Omental fat pad (tissue), 4 donors: ENCODE results near the gene MOK. TPM values are rescaled to one million over a fixed set of nuclear protein-coding genes. Genes with fewer than 3 reads are reported as not detected.

Experiments used
- ATAC-seq: fragments of 150-250 bp; one replicate; pipeline ENCODE4 v1.9.1; 2016; ENCODE audit warnings: mild to moderate bottlenecking, moderate library complexity; ENCODE audit not compliant: low FRiP score
- DNase-seq: peaks from one replicate; pipeline ENCODE4 v3.0.0-alpha.2; 2019; ENCODE audit warnings: low spot score
- total RNA-seq, 4 donors: library from RNA; depleted of rRNA; stranded (reverse); fragments of >200 nt; gene quantifications; one replicate each; pipeline ENCODE4 v1.1.0, GENCODE V29; 2016
- TF ChIP-seq, protein P1 (sequence below), 3 donors: fragments of 450-650 bp; IDR thresholded peaks; one replicate each; pipeline ENCODE4 v1.5.1; 2016 to 2017; ENCODE audit warnings: antibody characterized with exemption in 3 of 3, mild to moderate bottlenecking in 3 of 3, moderate library complexity in 2 of 3

MOK gene
- total RNA-seq, 4 donors from 2014 or later: 11.6 to 21.9 (median 12.6) TPM

GRCh38 chr14:102207831-102208365 is 97.1 kb downstream of the MOK start:
- DNase-seq (no peak), ATAC-seq (no peak)
- TF ChIP-seq, protein P1, sequence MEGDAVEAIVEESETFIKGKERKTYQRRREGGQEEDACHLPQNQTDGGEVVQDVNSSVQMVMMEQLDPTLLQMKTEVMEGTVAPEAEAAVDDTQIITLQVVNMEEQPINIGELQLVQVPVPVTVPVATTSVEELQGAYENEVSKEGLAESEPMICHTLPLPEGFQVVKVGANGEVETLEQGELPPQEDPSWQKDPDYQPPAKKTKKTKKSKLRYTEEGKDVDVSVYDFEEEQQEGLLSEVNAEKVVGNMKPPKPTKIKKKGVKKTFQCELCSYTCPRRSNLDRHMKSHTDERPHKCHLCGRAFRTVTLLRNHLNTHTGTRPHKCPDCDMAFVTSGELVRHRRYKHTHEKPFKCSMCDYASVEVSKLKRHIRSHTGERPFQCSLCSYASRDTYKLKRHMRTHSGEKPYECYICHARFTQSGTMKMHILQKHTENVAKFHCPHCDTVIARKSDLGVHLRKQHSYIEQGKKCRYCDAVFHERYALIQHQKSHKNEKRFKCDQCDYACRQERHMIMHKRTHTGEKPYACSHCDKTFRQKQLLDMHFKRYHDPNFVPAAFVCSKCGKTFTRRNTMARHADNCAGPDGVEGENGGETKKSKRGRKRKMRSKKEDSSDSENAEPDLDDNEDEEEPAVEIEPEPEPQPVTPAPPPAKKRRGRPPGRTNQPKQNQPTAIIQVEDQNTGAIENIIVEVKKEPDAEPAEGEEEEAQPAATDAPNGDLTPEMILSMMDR (IDR thresholded peaks at IDR 0.05): no peak

GRCh38 chr14:102206918-102207317 is 98.0 kb downstream of the MOK start:
- TF ChIP-seq, protein P1 (IDR thresholded peaks at IDR 0.05): no peak
- DNase-seq (no peak), ATAC-seq (no peak)

DNA sequence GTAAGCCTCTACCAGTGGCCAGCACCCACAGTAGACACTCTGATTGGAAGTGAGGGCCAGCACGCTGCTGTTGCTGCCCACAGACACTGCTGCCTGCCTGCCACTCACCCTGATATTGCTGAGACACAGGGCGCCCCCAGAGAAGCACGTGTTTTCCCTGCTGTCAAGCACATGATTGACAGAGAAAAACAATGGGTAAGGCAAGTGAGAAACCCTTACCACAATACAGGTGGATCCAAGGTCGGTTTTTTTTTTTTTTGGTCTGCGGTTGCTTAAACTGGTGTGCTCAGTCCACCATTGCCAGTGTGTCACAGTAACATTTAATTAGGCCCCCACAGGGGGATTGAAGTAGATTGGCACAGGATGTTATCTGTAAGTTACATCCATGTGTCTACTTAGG is 99.4 kb downstream of the MOK start:
- TF ChIP-seq, protein P1 (IDR thresholded peaks at IDR 0.05): no peak
- DNase-seq: no peak
- no peak for ATAC-seq

DNA sequence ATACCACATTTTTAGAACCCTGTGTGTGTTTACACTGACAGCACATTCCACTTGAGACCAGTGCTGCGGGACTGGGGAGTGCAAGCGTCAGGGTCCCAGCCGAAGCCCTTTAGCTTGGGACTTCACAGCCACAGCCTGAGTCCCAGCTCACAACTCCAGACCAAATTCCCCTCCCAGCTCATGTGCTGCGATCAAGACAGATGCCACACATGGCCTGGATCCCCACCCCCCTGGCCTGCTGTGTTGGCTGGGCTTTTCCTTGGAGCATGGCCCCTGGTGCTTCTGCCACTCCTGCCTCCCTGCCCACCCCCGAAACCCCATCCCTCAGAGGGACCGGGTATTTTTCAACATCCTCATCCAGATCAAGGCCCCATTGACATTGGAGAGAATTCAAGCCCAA is 101.6 kb downstream of the MOK start:
- TF ChIP-seq, protein P1 (IDR thresholded peaks at IDR 0.05): no peak
- ATAC-seq (no peak), DNase-seq (no peak)

DNA sequence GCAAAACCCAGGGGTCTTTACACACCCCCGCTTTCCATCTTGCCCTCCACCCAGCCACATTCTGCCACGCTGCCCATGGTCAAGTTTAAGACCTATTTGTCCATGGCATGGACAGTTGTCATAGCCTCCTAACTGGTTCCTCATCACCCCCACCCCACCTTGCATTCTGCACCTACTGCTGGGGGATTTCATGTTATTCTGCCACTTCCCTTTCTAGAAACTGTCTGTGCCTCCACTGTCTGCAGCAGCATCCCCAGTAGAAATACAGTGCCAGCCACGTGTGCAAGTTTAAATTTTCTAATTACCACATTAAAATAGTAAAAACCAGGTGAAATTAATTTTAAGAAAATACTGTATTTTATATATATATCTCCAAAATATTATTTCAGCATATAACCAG is 102.0 kb downstream of the MOK start:
- TF ChIP-seq, protein P1 (IDR thresholded peaks at IDR 0.05): no peak
- DNase-seq (no peak), ATAC-seq (no peak)

GRCh38 chr14:102201776-102202175 is 103.2 kb downstream of the MOK start:
- DNase-seq: no peak
- ATAC-seq: no peak
- TF ChIP-seq, protein P1 (IDR thresholded peaks at IDR 0.05): no peak

- ATAC-seq (no peak), DNase-seq (no peak)
- TF ChIP-seq, protein P1 (IDR thresholded peaks at IDR 0.05): no peak
These were observed 103.6 kb downstream of the MOK start for GRCh38 chr14:102201353-102201738.
